Osteoblast (primary cell): Measurements from ENCODE around the gene RPP38. TPM values are rescaled to one million over a fixed set of nuclear protein-coding genes. Genes with fewer than 3 reads are reported as not detected.

Experiments
- DNase-seq: peaks from one replicate; pipeline ENCODE4 v3.0.0; 2011; ENCODE audit warnings: low spot score, mixed read lengths; ENCODE audit not compliant: insufficient read length; ENCODE audit errors: missing footprints
- H2AFZ ChIP-seq: 2 replicates; pipeline ENCODE4 v1.6.0; 2011; ENCODE audit warnings: mild to moderate bottlenecking, low read length
- H3K27ac ChIP-seq: 2 replicates; pipeline ENCODE4 v1.5.1; 2011; ENCODE audit warnings: mild to moderate bottlenecking, low read depth, low read length, moderate library complexity
- H3K27me3 ChIP-seq: 2 replicates; pipeline ENCODE4 v1.6.0; 2012; ENCODE audit warnings: mild to moderate bottlenecking, control low read depth, inconsistent platforms, low read length, moderate library complexity; ENCODE audit not compliant: insufficient read depth
- H3K36me3 ChIP-seq: 2 replicates; pipeline ENCODE4 v1.5.1; 2011; ENCODE audit warnings: mild to moderate bottlenecking, low read length, control low read depth, moderate library complexity; ENCODE audit not compliant: insufficient read depth
- H3K4me1 ChIP-seq: 2 replicates; pipeline ENCODE4 v1.5.1; 2011; ENCODE audit warnings: mild to moderate bottlenecking, low read length, control low read depth, moderate library complexity; ENCODE audit not compliant: insufficient read depth
- H3K4me2 ChIP-seq: 2 replicates; pipeline ENCODE4 v1.6.0; 2011; ENCODE audit warnings: mild to moderate bottlenecking, low read length; ENCODE audit not compliant: insufficient read depth
- H3K4me3 ChIP-seq: fragments of 200-600 bp; sonication (generic); 3 replicates; pipeline ENCODE4 v1.5.1; 2012; ENCODE audit warnings: mild to moderate bottlenecking, low read length, inconsistent platforms; ENCODE audit not compliant: insufficient read depth
- H3K79me2 ChIP-seq: 2 replicates; pipeline ENCODE4 v1.6.0; 2012; ENCODE audit warnings: mild to moderate bottlenecking, low read length, control low read depth, inconsistent platforms; ENCODE audit not compliant: insufficient read depth
- H3K9me3 ChIP-seq: 2 replicates; pipeline ENCODE4 v1.5.1; 2011; ENCODE audit warnings: low read depth, low read length, control low read depth
- H4K20me1 ChIP-seq: 2 replicates; pipeline ENCODE4 v1.6.0; 2012; ENCODE audit warnings: mild to moderate bottlenecking, low read length, control low read depth; ENCODE audit not compliant: insufficient read depth
- CTCF ChIP-seq: IDR thresholded peaks from 2 replicates; pipeline ENCODE4 v1.5.1; 2011; ENCODE audit warnings: mild to moderate bottlenecking, low read depth, low read length, moderate library complexity; ENCODE audit errors: extremely low read depth
- total RNA-seq: library from RNA; depleted of rRNA; stranded (reverse); fragments of >200 nt; gene quantifications from 2 replicates; pipeline ENCODE4 v1.2.3, GENCODE V29; 2012

RPP38 gene
- total RNA-seq, 1 donor, result 16.6 TPM

DNA sequence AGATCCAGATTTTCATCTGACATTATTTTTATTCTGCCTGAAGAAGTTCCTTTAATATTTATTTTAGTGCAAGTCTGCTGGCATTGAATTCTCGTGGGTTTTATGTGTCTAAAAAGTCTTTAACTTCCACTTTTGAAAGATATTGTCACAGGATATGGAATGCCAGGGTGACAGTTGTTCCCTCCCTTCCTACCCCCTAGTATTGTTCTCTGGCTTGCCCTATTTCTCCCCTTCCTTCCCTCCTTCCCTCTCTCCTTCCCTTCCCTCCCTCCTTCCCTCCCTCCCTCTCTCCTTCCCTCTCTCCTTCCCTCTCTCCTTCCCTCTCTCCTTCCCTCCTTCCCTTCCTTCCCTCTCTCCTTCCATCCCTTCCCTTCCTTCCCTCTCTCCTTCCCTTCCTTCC lies 38.5 kb upstream of the RPP38 start:
- no peak overlapping the region for H2AFZ ChIP-seq
- no peaks in the 10 kb centered on the region for H3K27me3 ChIP-seq
- no peak for DNase-seq
- H3K9me3 ChIP-seq, result no peaks in the 10 kb centered on the region
- no peaks in the 10 kb centered on the region for H3K4me1 ChIP-seq
- no peaks in the 10 kb centered on the region for H4K20me1 ChIP-seq
- no peak overlapping the region for H3K4me3 ChIP-seq
- no peak for TF ChIP-seq CTCF
- H3K4me2 ChIP-seq, result no peak overlapping the region
- no peaks in the 10 kb centered on the region for H3K36me3 ChIP-seq
- H3K27ac ChIP-seq, result no peak overlapping the region
- no peaks in the 10 kb centered on the region for H3K79me2 ChIP-seq

DNA sequence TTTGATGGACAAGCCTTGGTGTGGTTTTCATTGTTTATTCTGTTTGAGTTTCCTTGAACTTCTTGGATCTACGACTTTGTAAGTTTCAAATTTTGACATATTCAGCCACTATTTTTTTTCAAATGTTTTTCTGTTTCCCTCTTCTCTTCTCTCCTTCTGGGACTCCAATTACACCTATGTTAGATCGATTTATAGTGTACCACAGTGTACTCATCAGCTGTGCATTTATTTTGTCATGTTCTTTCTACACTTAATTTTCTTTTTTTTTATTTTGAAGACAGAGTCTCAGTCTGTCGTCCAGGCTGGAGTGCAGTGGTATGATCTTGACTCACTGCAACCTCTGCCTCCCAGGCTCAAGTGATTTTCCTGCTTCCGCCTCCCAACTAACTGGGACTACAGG lies 37.2 kb upstream of the RPP38 start:
- Histone ChIP-seq H2AFZ (no peak overlapping the region), H3K36me3 (no peaks in the 10 kb centered on the region), H3K27ac (no peak overlapping the region), H3K27me3 (no peaks in the 10 kb centered on the region), H3K9me3 (no peaks in the 10 kb centered on the region), H4K20me1 (no peaks in the 10 kb centered on the region), H3K4me2 (no peak overlapping the region), H3K4me3 (no peak overlapping the region), H3K4me1 (no peaks in the 10 kb centered on the region), H3K79me2 (no peaks in the 10 kb centered on the region)
- TF ChIP-seq CTCF, result no peak
- DNase-seq, result no peak

DNA sequence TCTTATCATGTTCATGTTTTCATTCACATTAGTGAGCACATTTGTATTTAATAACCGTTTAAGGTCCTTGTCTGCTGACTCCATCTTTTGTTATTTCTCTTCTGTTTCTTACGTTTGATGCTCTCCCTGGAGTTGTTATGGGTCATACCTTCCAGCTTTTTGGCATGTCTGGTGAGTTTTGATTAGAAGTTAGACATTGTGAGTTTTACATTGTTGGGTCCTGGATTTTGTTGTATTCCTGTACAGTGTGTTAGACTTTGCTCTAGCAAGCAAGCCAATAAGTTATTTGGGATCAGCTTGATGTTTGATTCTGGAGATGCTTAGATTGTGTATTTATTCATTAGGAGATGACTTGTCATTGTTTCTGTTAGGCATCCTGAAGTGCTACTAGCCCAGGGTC lies 36.5 kb upstream of the RPP38 start:
- H3K4me3 ChIP-seq, result no peak overlapping the region
- H3K79me2 ChIP-seq, result no peaks in the 10 kb centered on the region
- no peaks in the 10 kb centered on the region for H3K9me3 ChIP-seq
- DNase-seq, result no peak
- no peak overlapping the region for H2AFZ ChIP-seq
- H3K27me3 ChIP-seq, result no peaks in the 10 kb centered on the region
- H4K20me1 ChIP-seq, result no peaks in the 10 kb centered on the region
- H3K36me3 ChIP-seq, result no peaks in the 10 kb centered on the region
- H3K27ac ChIP-seq, result no peak overlapping the region
- TF ChIP-seq CTCF, result no peak
- no peak overlapping the region for H3K4me2 ChIP-seq
- H3K4me1 ChIP-seq, result no peaks in the 10 kb centered on the region

DNA sequence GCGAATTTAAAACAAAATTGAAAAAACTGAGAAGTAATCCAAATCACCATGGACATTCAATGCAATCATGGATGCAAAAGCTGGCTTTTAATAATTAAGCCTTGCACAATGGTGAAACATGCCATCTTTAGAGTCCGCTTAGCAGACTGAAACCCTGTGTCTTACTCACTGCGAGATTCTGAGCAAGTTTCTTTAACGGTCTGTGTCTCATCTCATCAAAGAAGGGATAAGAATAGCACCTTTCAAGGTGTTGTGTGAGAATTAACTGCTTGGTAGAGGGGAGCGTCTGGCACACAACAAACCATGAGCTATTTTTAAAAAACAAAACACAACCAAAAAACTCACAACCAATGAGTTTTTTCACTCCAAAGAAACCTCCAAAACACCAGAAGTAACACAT lies 30.0 kb upstream of the RPP38 start:
- Histone ChIP-seq H3K79me2 (no peaks in the 10 kb centered on the region), H4K20me1 (no peaks in the 10 kb centered on the region), H3K4me1 (no peaks in the 10 kb centered on the region), H3K36me3 (no peaks in the 10 kb centered on the region), H3K27me3 (no peaks in the 10 kb centered on the region), H2AFZ (no peak overlapping the region), H3K9me3 (no peaks in the 10 kb centered on the region), H3K4me2 (no peak overlapping the region), H3K4me3 (no peak overlapping the region), H3K27ac (no peak overlapping the region)
- no peak for TF ChIP-seq CTCF
- DNase-seq, result no peak
